ENCODE data around the gene DNAI1.
A peak's percentile ranks its signal among the peaks of the same experiment; 100 is the strongest.

The DNAI1 gene

DNA sequence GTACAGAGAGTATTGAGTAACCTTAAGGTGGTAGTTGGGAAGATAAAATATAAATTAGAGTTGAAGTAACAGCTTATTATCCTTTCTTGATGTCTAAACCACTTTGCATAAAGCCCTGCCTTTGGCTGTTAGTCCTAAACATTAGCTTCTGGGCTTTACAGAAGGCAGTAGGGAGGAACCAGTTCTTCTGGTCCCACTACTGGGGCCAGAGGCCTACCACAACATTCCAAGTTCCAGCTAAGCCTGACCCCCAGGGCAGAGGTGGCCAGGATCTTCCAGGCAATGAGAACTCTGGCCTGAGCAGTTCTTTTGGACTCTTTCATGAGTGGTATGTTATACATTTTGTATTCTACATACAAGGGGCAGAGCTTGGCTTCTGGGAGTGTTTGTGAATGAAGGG is 26.1 kb downstream of the DNAI1 start:
- DNase-seq (ENCODE audit: low read depth in 1 of 2, low spot score in 1 of 2): peak; percentile 37 to 91
- in situ Hi-C loops (cut with HindIII; ENCODE audit: low pct_unique_long_range_greater_than_20kb, low sequenced_read_pairs): no loop called here
- no peak for TF ChIP-seq JUND (IDR thresholded peaks at IDR 0.05; ENCODE audit: low read depth)

- TF ChIP-seq JUND (IDR thresholded peaks at IDR 0.05; ENCODE audit: low read depth): no peak
- in situ Hi-C loops (cut with HindIII; ENCODE audit: low pct_unique_long_range_greater_than_20kb, low sequenced_read_pairs): no loop called here
- DNase-seq (ENCODE audit: low read depth in 1 of 2, low spot score in 1 of 2): no peak
These were observed 27.2 kb downstream of the DNAI1 start for GRCh38 chr9:34485822-34486221.

GRCh38 chr9:34486572-34486971 is 28.0 kb downstream of the DNAI1 start:
- no peak for DNase-seq (ENCODE audit: low read depth in 1 of 2, low spot score in 1 of 2)
- no peak for TF ChIP-seq JUND (IDR thresholded peaks at IDR 0.05; ENCODE audit: low read depth)
- in situ Hi-C loops (cut with HindIII; ENCODE audit: low pct_unique_long_range_greater_than_20kb, low sequenced_read_pairs): no loop called here

DNA sequence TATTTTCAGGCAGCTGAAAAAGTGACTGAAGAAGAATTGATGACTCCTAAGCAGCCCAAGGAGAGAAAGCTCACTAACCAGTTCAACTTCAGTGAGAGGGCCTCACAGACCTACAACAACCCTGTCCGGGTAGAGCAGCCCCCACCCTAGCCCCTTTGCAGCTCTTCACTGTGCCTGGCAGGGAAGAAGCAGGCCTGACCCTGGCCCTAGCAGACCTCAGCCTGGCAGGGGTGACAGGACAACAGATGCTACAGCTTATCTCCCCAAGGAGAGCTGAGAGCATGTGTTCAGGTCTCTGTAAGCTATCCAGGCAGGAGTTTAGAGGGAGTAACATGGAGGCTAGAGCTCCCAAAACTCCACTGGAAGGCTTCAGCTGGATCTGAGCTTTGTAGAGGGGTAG is 31.8 kb downstream of the DNAI1 start:
- TF ChIP-seq JUND (IDR thresholded peaks at IDR 0.05; ENCODE audit: low read depth): no peak
- DNase-seq (ENCODE audit: low read depth in 1 of 2, low spot score in 1 of 2): no peak
- in situ Hi-C loops (cut with HindIII; ENCODE audit: low pct_unique_long_range_greater_than_20kb, low sequenced_read_pairs): no loop called here

- TF ChIP-seq JUND (IDR thresholded peaks at IDR 0.05; ENCODE audit: low read depth): no peak
- in situ Hi-C loops (cut with HindIII; ENCODE audit: low pct_unique_long_range_greater_than_20kb, low sequenced_read_pairs): no loop called here
- DNase-seq (ENCODE audit: low read depth in 1 of 2, low spot score in 1 of 2): no peak
These were observed 32.2 kb downstream of the DNAI1 start for GRCh38 chr9:34490760-34491159.

DNA sequence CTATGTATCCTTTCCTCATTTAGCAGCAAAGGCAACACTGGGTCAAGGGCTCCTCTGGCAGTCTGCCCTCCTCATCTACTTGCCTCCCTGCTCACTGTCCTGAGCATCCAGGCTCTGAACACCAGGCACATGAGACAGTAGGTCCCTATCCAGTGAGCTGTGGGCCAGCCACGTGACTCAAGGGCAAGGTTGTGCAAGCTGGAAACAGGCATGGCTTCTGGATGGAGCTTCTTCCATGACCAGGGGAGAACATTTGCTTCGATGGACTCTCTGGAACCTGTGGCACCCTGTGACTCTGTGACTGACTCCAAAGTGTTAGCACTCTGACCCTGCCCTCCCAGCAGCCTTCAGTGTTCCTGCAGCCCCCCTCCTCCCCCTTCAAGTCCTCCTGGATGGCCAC is 33.0 kb downstream of the DNAI1 start:
- in situ Hi-C loops (cut with HindIII; ENCODE audit: low pct_unique_long_range_greater_than_20kb, low sequenced_read_pairs): no loop called here
- DNase-seq (ENCODE audit: low read depth in 1 of 2, low spot score in 1 of 2): no peak
- TF ChIP-seq JUND (IDR thresholded peaks at IDR 0.05; ENCODE audit: low read depth): no peak

GRCh38 chr9:34492051-34492450 is 33.4 kb downstream of the DNAI1 start:
- DNase-seq (ENCODE audit: low read depth in 1 of 2, low spot score in 1 of 2): no peak
- no peak for TF ChIP-seq JUND (IDR thresholded peaks at IDR 0.05; ENCODE audit: low read depth)
- in situ Hi-C loops (cut with HindIII; ENCODE audit: low pct_unique_long_range_greater_than_20kb, low sequenced_read_pairs): no loop called here

- peak; percentile 34 to 64 for DNase-seq (ENCODE audit: low read depth in 1 of 2, low spot score in 1 of 2)
- in situ Hi-C loops (cut with HindIII; ENCODE audit: low pct_unique_long_range_greater_than_20kb, low sequenced_read_pairs): no loop called here
- TF ChIP-seq JUND (IDR thresholded peaks at IDR 0.05; ENCODE audit: low read depth): no peak
These were observed 35.4 kb downstream of the DNAI1 start for GRCh38 chr9:34493972-34494535.

DNA sequence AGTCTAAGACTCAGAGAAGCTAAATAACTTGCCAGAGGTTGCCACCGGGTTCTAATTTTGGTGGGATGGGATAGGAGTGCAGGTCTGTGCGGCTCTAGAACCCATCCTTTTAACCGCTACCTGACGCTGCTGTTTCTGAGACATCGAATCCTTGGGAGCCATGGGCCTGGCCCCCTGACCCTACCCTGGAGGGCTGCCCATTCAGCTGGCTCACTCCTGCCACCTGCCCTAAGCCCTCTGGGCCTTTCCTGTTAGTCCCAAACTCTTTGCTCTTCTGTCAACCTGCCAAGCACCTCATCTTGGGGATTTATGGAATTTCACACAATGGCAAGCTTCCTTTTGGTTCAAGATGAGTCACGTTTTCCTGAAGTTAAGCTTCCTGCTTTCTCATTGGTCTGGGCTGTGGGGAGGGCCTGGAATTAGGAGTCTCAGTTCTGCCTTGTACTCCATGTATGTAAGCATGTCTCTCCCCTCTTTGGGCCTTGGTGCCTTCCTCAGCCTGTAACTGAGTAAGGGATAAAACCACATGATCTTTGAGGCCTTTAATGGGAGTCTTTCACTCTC is 37.6 kb downstream of the DNAI1 start:
- no peak for TF ChIP-seq JUND (IDR thresholded peaks at IDR 0.05; ENCODE audit: low read depth)
- DNase-seq (ENCODE audit: low read depth in 1 of 2, low spot score in 1 of 2): no peak
- in situ Hi-C loops (cut with HindIII; ENCODE audit: low pct_unique_long_range_greater_than_20kb, low sequenced_read_pairs): no loop called here

DNA sequence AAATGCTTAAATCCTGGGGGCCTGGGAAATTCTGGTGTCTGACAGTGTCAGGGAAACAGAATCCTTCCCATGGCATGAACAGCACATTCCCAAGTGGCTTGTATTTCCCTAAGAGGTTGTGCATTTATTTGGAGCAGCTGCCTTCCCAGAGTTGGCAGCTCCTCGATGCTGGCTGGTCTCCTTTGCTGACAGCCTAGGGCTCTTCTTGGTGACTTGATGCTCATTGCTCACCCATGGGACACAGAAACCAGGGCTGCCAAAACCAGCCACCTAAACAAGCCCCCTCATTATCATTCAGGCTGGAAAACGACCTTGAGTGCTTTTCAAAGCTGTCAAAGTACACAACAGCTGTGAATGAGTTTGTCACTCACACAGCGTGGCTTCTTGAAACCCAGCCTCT is 39.9 kb downstream of the DNAI1 start:
- no peak for TF ChIP-seq JUND (IDR thresholded peaks at IDR 0.05; ENCODE audit: low read depth)
- in situ Hi-C loops (cut with HindIII; ENCODE audit: low pct_unique_long_range_greater_than_20kb, low sequenced_read_pairs): no loop called here
- DNase-seq (ENCODE audit: low read depth in 1 of 2, low spot score in 1 of 2): no peak

GRCh38 chr9:34499076-34499475 is 40.5 kb downstream of the DNAI1 start:
- in situ Hi-C loops (cut with HindIII; ENCODE audit: low pct_unique_long_range_greater_than_20kb, low sequenced_read_pairs): no loop called here
- TF ChIP-seq JUND (IDR thresholded peaks at IDR 0.05; ENCODE audit: low read depth): no peak
- no peak for DNase-seq (ENCODE audit: low read depth in 1 of 2, low spot score in 1 of 2)

GRCh38 chr9:34500623-34501267 is 42.1 kb downstream of the DNAI1 start:
- in situ Hi-C loops (cut with HindIII; ENCODE audit: low pct_unique_long_range_greater_than_20kb, low sequenced_read_pairs): no loop called here
- TF ChIP-seq JUND (IDR thresholded peaks at IDR 0.05; ENCODE audit: low read depth): no peak
- DNase-seq (ENCODE audit: low read depth in 1 of 2, low spot score in 1 of 2): peak; percentile 37 to 52

DNA sequence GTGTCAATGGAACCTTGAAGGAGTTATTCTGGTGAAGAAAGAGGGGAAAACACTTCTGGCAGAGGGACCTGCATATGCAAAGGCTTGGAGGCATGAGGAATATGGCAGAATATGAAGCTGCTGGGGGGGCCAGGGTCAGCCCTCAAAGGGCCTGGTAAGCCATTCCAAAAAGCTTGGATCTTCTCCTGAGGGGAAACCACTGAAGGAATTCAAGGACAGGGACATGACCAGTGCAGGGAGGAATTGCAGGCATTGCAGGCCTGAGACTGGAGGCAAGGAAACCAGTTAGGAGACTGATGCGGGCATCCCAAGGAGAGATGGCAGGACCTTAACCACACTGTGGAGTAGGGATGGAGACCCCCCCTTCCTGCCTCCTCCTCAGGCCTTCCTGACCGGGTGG is 42.8 kb downstream of the DNAI1 start:
- no peak for DNase-seq (ENCODE audit: low read depth in 1 of 2, low spot score in 1 of 2)
- TF ChIP-seq JUND (IDR thresholded peaks at IDR 0.05; ENCODE audit: low read depth): no peak
- in situ Hi-C loops (cut with HindIII; ENCODE audit: low pct_unique_long_range_greater_than_20kb, low sequenced_read_pairs): no loop called here

Measured in T47D (cell line).